DMS 273 (cell line): ENCODE measurements around the gene NOLC1.
"Not testable (repeated sequence)": the region's sequence is repeated elsewhere in the genome, so short reads cannot be mapped to it uniquely, and the experiment has no call there.

Experiments used
- DNase-seq: peaks from one replicate; lab custom pipeline; 2025; ENCODE audit not compliant: unreplicated experiment; lab: John Stamatoyannopoulos, UW

The NOLC1 gene

DNA sequence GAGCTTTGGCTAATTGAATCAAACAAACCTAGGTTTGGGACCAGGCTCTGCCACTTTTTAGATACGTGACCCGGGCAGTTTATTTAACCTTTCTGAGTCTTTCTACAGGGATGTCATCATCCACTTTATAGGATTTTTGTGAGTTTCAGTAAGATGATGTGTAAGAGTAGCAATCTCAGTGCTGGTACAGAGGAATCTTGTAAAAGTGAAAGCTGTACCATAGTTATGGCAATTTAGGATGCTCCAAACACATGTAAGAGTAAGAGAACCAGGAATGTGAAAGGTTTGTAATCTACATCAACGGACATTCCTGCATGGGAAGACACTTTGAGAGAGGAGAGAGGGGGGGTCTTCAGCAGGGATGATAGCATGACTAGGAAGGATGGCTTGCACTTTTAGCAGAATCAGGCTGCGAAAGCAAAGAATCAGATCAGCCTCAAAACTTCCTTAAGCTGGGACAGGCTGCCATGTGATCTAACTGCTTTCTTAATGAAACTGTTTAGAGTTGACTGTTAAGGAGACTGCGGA is 968 bp downstream of the NOLC1 start:
- no peak for DNase-seq

DNA sequence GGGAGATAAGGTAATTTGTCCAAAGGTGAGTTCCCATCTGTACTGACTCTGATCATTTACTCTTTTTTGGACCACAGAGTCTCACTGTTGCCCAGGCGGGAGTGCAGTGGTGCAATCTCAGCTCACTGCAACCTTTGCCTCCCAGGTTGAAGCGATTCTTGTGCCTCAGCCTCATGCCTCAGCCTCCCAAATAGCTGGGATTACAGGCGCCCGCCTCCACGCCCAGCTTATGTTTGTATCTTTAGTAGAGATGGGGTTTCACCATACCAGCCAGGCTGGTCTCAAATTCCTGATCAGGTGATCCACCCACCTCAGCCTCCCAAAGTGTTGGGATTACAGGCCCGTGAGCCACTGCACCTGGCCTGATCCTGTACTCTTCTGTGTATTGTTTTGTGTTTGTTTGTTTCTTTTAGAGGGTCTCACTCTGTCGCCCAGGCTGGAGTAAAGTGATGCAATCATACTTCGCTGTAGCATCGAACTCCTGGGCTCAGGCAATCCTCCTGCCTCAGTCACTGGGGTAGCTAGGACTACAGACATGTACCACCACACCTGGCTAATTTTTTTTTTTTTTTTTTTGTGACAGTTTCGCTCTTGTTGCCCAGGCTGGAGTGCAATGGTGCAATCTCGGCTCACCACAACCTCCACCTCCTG is 2.4 kb downstream of the NOLC1 start:
- no peak for DNase-seq

DNA sequence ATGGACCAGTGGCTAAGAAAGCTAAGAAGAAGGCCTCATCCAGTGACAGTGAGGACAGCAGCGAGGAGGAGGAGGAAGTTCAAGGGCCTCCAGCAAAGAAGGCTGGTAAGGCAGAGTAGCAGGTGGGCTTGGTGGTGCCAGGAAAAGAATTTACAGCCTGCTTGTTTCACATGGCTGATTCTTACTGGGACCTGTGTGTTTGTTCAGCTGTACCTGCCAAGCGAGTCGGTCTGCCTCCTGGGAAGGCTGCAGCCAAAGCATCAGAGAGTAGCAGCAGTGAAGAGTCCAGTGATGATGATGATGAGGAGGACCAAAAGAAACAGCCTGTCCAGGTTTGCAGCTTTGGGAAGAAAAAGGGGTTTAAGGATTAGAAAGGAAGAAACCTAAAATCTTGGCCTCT is 5.0 kb downstream of the NOLC1 start:
- no peak for DNase-seq

DNA sequence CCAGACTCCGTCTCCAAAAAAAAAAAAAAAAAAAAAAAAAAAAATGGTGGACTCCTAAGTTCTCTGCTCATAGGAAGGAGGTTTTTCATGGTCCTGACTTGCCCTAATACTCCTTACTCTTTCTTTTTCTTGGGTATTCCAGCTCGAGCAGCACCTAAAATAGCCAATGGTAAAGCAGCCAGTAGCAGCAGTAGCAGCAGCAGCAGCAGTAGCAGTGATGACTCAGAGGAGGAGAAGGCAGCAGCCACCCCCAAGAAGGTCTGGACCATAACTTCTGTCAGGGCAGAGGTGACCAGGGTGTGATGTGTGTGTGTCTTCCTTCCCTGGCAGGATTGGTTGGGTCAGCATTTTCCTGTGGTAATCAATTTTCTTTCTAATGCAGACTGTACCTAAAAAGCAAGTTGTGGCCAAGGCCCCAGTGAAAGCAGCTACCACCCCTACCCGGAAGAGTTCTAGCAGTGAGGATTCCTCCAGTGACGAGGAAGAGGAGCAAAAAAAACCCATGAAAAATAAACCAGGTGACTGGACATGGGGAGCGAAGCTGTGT is 6.9 kb downstream of the NOLC1 start:
- no peak for DNase-seq

DNA sequence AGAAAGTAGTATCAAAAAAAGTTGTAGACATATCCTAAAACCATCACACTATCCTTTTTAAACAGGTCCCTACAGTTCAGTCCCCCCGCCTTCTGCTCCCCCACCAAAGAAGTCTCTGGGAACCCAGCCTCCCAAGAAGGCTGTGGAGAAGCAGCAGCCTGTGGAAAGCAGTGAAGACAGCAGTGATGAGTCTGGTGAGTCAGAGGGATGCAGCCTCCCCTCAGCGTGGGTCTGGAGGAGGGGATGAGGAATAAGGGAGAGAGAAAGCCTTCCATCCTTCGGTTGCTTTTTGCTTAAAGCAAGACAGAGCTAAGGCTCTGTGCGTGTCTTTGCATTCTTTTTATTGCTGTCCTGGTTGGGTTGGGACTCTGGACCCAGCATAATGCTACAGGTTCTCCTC is 7.6 kb downstream of the NOLC1 start:
- no peak for DNase-seq

DNA sequence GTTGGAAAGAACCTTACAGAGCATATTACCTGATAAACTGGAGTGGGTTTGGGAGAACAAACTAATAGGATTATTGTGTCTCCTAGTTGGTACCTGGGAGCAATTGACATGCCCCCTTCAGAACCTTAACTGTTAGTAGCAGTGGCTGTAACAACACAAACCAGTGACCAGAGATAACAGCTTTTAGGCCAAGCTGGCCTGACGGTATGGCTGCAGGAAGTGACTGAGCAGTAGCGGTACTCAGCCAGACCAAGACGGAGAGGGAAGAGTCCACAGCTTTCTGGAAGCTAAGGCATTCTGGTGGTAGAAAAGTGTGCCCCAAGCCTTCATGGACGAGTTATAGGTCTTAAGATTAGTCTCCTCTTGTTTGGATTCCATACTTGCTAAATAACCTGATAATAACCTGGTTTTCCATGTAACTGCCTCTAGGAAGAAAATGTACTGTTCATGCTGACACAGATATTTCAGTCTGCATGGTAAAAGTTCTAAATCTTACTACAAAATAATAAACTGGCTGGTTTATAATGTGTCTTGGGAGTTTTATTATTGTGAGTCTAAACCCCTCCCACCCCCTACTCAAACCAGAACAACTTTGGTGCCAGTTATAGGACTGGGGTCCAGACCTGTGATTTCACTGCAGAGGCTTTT is 11.3 kb downstream of the NOLC1 start:
- no peak for DNase-seq

DNA sequence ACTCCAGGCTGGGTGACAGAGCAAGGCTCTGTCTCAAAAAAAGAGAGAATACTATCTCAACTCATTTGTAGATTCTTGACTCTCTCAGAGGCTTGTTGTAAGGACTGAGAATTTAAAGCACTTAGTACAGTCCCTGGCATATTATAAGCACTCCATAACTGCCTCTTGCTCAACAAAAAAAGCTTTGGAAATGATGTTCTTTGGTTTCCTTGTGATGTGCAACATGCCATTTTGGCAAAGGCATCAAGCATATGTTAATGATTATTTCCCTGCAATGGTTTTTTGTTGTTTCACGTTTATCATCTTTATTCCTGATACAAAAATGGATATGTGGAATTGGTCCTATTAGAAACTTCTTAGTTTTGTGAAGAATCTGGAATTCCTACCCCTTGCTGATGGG is 15.7 kb downstream of the NOLC1 start:
- DNase-seq: no peak

- DNase-seq: no peak
These were observed 18.4 kb downstream of the NOLC1 start for GRCh38 chr10:102170602-102171001.

DNA sequence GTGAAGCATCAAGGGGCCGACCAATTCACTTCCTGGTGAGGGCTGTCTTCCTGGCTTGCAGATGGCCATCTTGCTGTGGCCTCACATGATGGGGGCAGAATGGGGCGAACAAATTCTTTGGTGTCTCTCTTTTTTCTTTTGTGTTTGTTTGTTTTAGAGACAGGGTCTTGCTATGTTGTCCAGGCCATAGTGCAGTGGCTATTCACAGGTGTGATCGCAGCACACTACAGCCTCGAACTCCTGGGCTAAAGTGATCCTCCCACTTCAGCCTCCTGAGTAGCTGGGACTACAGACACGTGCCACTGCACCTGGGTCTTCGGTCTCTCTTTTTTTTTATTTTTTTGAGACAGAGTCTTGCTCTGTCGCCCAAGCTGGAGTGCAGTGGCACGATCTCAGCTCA is 20.1 kb downstream of the NOLC1 start:
- no peak for DNase-seq

DNA sequence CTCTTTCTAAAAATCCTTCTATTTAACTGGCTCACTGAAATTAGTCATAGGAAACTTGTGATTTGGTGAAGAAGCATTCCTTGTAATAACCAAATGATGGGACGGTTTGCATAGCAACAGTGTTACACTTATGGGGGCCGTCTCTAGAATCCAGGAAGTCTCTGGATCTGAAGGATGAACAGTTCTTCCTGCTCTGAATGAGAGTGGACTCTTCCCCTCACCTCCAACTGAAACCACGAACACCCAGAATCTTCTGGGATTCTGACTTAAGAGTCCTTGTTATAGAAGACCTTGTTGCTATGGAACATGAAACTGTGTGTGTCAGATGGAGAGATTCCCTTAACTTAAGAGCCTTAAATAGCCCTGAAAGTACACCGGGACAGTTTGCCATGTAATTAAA is 23.2 kb downstream of the NOLC1 start:
- DNase-seq: no peak

- DNase-seq: no peak
These were observed 32.4 kb downstream of the NOLC1 start for GRCh38 chr10:102184606-102185005.

GRCh38 chr10:102185272-102185671 is 33.1 kb downstream of the NOLC1 start:
- no peak for DNase-seq

DNA sequence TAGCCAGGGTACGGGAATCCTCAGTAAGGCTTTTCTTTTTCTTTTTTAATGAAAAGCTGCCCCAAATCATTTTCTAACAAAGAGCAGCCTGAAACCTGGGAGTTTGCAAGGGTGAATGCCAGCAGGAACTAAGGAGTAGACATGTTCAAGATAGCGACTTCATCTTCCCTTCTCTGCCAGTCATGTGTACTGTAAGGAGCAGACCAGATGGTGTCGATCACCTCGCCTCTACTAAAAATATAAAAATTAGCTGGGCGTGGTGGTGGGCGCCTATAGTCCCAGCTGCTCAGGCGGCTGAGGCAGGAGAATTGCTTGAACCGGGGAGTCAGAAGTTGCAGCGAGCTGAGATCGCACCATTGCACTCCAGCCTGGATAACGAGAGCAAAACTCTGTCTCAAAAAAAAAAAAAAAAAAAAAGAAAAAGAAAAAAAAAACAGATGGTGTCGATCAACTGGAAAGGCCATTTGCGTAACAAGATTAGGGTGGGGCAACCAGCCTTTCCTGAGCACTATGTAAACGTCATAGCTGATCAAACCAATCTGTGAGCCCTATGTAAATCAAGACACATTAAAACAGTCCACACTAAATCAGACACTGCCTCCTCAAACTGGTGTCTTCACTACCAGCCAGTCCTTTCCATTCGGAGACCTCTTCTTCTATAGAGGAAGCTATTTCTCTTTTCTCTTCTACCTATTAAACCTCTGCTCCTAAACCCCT is 33.8 kb downstream of the NOLC1 start:
- DNase-seq: peak; percentile 39

DNA sequence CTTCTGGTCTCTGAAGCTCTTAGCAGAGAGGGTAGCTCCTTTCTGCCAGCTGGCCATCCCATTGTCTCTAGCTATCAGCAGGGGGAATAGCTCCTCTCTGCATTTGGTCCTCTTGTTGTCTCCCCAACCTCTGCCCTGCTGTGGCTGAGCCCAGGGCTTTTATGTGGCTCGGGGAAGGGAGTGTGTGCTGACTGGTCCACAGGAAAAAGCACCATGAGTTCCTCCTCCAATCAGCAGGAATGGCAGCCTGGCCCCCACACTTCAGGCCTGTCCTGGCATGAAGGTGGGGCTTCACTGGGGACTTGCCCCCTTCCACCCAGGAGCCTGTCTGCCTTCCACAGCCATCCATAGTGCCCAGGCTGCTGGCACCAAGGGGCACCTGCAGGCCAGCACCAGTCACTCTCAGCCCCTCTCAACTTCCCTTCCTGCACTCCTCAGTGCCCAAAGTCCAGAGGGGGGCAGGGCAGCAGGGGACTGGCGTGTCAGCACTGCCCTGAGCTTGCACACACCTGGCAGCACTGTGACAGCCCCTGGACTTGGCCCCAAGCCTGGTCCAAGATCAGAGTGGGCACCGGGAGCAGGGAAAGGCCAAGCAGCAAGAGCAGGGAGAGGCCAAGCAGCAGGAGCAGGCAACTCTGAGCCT is 36.2 kb downstream of the NOLC1 start:
- DNase-seq: no peak

DNA sequence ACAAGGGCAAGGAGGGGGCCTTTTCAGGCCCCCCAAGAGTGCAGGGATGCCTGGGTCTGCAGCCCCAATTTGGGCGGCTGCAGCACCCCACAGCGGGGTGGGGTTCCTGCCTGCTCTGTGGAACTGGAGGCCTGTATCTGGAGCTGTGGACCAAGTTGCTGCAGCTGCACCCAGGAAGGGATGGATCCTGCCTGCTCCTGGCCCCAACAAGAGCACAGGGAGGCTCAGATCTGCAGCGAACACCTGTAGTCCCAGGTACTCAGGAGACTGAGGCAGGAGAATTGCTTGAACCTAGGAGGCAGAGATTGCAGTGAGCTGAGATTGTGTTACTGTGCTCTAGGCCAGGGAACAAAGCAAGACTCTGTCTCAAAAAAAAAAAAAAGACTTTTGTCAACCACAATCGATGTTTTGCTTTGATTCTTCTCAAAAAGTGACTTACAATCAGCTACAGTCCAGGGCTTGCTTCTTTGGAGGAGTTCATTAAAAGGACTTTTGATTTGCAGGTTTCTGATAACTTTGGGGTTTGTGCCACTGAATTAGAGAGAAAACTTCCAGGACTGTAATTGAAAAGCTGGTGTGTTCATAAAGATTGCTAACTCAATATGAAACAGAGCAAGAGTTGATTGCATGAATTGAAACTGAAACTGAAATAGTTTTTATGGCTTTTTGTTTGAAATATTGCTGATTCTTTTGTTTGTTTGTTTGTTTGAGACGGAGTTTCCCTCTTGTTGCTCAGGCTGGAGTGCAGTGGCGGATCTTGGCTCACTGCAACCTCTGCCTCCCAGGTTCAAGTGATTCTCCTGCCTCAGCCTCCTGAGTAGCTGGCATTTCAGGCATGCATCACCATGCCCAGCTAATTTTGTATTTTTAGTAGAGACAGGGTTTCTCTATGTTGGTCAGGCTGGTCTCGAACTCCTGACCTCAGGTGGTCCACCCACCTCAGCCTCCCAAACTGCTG is 37.0 kb downstream of the NOLC1 start:
- DNase-seq: not testable (repeated sequence)

- DNase-seq: no peak
These were observed 39.8 kb downstream of the NOLC1 start for GRCh38 chr10:102191956-102192355.

DNA sequence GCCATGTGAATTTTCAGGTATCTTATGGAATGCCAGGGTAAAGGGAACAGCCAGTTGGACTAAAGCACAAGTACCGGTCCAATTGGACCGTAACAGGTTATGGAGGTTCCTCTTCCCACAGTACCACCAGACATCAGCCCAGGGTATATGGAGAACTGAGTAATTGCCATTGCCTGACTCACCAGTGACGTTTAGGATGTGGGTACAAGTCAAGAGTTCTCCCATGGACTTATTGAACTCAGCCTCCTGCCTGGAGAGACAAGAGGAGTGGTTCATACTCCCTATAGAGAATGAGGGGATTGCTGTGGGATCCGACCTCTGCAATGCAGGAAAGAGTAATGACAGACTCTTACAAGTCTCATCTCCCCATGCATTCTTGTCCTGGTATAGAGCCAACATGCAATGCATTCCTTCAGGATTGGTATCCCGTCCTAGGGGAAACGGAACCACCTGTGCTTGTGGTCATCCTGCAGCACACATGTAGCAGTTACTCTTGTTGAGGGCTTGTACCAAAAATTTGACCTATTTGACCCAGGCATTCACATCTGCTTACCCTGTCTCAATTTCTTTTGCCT is 43.2 kb downstream of the NOLC1 start:
- DNase-seq: no peak

GRCh38 chr10:102196893-102197292 is 44.7 kb downstream of the NOLC1 start:
- DNase-seq: no peak

GRCh38 chr10:102198027-102198426 is 45.8 kb downstream of the NOLC1 start:
- no peak for DNase-seq
